GM12891 (cell line): Measurements from ENCODE around the gene KRT78.

ENCODE experiments used
- POLR2A ChIP-seq: IDR thresholded peaks from 2 replicates; pipeline ENCODE4 v1.6.1; 2011; ENCODE audit warnings: low read depth, low read length, control low read depth
- POLR2AphosphoS5 ChIP-seq: IDR thresholded peaks from 2 replicates; pipeline ENCODE4 v1.6.1; 2011; ENCODE audit warnings: low read depth, low read length, control low read depth

- TF ChIP-seq POLR2A (no peak), POLR2AphosphoS5 (no peak)
Observed at GRCh38 chr12:52815161-52815560, 33.6 kb downstream of the KRT78 start.
